Measurements from ENCODE around the gene SLC11A2.

DNA sequence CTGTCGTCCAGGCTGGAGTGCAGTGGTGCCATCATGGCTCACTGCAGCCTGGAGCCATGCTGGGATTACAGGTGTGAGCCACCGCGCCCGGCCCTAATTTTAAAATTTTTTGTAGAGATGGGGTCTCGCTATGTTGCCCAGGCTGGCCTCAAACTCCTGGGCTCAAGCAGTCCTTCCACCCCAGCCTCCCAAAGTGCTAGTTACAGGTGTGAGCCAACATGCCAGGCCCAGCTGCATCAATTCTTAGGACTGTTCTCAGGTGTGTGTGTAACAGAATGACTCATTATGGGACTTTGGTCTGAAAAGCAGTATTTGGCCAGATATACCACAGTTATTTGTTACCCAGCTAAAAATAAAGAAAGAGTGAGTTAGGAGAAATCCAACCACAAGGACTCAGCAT lies 39.3 kb upstream of the SLC11A2 start:
- TF ChIP-seq CTCF (IDR thresholded peaks at IDR 0.05; ENCODE audit: low read depth, low read length) = no peak
- TF ChIP-seq EZH2phosphoT487 (IDR thresholded peaks at IDR 0.05; ENCODE audit: low read depth) = no peak

Data from OCI-LY3 (cell line).